Stimulated activated CD4-positive, alpha-beta T cell treated with anti-CD3 and anti-CD28 coated beads, Interleukin-2, amount 100 ng/mL, for 48 hours (primary cell): ENCODE measurements around the gene OR6S1.
"Not testable (repeated sequence)": the region's sequence is repeated elsewhere in the genome, so short reads cannot be mapped to it uniquely, and the experiment has no call there.

Experiments
- DNase-seq, 2 donors: peaks; one replicate each; pipeline ENCODE4 v3.0.0-alpha.2; 2020

Gene OR6S1

DNA sequence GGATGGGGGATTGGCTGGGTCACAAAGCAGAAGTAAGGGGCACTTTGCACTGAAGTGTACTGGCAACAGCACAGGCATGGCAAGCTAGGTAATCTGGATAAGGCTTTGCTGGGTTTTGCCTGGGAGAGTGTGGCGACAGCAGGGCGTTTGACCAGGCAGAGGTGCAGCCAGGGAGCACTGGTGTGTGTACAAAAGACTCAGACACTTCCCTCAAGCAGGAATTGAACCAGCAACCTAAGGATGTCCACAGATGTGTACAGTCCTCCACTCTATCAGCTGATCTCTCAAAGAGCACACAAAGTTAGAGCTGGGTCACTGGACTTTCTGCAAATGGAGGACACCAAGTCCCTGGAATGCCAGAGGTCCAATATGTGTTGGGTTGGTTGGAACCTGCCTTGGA is 27.5 kb upstream of the OR6S1 start:
- DNase-seq, result no peak

- no peak for DNase-seq
Observed at GRCh38 chr14:20667957-20668356, 26.5 kb upstream of the OR6S1 start.

DNA sequence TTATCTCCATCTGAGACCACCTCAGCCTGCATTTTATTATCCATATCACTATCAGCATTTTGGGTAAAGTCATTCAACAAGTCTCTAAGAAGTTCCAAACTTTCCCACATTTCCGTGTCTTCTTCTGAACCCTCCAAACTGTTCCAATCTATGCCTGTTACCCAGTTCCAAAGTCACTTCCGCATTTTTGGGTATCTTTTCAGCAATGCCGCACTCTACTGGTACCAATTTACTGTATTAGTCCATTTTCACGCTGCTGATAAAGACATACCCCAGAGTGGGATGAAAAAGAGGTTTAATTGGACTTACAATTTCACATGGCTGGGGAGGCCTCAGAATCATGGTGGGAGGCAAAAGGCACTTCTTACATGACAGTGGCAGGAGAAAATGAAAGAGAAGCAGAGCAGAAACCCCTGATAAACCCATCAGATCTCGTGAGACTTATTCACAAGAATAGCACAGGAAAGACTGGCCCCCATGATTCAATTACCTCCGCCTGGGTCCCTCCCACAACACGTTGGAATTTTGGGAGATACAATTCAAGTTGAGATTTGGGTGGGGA is 25.0 kb upstream of the OR6S1 start:
- DNase-seq, result not testable (repeated sequence)

DNA sequence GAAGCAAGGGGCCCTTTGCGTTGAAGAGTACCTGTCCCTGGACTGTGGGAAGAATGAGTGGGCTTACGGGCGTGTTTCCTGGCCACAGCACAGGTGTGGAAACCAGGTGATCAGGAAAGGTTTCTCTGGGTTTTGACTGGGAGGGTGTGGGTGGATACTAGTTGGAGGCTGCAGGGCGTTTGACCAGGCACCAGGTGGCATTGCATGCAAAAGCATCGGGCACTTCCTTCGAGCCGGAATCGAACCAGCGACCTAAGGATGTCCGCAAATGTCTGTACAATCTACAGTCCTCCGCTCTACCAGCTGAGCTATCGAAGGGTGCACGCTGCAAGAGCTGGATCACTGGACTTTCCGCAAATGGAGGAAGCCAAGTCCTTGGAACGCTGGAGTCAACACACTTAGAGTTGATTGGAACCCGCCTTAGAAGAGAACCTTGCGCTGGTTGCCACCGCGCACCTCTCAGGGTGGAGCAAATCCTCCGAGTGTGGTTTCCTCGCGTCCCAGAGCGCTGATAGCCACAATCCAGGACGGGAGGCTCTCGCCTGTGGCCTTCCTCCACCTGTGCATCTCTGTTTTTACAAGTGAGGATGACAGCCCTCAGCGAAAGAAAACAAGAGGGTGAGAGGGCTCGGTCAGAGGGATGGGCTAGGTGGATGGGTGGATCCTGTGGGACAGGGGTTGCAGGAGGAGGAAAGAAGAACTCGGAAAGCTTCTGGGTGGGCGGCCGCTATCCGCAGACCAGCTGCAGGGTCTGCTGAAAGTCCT is 21.7 kb upstream of the OR6S1 start:
- peak; percentile 80 to 82 for DNase-seq

GRCh38 chr14:20661197-20661596 is 19.7 kb upstream of the OR6S1 start:
- no peak for DNase-seq

DNA sequence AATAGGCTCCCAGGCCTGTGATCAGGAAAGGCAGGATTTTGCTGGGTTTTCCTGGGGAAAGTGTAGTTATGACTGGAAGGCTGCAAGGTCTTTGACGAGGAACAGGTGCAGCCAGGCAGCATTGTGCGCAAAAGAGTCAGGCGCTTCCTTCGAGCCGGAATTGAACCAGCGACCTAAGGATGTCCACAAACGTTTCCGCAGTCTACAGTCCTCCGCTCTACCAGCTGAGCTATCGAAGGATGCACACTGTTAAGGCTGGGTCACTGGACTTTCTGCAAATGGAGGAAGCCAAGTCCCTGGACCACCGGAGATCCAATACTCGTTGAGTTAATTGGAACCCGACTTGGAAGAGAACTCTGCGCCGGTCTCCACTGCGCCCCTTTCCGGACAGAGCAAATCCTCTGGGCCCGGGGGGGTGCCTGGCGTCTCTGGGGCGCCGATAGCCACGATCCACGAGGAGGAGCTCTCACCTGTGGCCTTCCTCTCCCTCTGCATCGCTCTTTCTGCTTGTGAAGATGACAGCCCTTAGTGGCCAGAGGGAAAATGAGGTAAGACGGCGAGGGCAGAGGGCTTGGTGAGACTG is 18.4 kb upstream of the OR6S1 start:
- no peak for DNase-seq

GRCh38 chr14:20659336-20659735 is 17.8 kb upstream of the OR6S1 start:
- no peak for DNase-seq

DNA sequence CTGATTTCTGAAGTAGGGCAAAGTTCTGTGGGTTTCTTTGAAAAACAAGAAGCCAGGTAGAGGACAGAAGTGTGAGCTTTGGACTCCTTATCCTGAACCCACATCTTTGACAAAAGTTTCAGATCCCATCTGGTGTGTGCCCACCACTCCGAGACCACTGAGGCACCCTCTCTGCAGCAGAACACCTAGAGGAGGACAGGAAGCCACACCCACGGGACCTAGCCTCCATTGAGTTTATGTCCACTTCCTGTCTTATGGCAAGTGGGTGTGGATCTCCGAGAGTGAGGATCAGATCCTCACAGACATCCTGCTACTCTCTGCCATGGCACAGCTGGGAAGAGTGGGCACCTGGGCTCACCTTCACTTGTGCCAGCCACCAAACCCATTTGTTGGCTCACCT is 16.8 kb upstream of the OR6S1 start:
- DNase-seq, result no peak

DNA sequence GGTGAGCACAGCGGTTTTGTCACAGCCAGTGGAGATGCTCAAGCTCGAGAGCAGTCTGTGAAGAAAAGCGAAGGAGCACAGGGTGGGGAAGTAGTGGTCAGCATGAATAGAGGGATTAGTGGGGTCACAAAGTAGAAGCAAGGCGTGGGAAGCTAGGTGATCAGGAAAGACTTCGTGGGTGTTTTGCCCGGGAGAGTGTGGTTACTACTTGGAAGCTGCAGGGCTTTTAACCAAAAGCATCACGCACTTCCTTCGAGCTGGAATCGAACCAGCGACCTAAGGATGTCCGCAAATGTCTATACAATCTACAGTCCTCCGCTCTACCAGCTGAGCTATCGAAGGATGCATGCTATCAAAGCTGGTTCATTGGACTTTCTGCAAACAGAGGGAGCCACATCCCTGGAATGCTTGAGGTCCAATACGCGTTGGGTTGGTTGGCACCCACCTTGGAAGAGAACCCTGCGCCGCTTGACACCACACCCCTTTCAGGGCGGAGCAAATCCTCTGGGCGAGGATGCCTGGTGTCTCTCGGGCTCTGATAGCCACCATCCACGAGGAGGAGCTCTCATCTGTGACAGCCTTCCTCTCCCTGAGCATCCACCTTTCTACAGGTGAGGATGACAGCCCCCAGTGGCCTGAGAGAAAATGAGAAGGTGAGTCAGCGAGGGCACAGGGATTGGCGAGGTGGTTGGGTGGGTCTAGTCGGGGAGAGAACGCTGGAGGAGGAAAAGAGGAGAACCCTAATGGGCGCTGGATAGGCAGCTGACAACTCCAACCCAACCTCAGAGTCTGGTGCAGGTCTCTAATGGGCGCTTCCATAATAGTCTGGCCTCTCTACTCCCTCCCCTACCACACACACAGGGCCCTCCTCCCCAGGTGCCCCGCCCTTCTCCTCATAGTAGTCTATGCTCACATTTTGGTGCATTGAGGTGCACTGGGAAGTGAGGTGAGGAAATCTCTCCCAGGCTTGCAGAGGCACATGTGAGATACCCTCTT is 16.0 kb upstream of the OR6S1 start:
- no peak for DNase-seq

DNA sequence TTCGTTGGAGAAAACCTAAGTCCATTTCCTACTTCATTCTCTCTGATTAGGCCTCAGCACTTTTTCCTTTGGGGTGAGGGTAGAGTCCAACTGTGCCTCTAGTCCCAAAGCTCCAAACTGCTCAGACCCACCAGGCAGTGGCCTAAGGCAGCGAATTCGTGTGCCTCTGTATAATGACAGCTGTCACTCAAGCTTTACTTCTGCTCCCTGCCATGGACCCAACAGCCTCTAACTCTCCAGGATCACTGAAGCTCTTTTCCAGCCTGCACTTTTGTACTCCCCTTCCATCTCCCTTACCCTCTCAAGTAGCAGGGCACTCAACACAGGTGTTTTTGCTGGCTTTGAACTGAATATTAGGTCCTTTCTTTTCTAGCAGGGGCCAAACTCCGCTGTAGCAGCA is 14.8 kb upstream of the OR6S1 start:
- no peak for DNase-seq

- no peak for DNase-seq
Observed at GRCh38 chr14:20655851-20656250, 14.4 kb upstream of the OR6S1 start.

- DNase-seq, result peak; percentile 65 to 67
Observed at GRCh38 chr14:20652996-20653975, 11.8 kb upstream of the OR6S1 start.

- DNase-seq, result no peak
Observed at GRCh38 chr14:20645481-20645880, 4.0 kb upstream of the OR6S1 start.

DNA sequence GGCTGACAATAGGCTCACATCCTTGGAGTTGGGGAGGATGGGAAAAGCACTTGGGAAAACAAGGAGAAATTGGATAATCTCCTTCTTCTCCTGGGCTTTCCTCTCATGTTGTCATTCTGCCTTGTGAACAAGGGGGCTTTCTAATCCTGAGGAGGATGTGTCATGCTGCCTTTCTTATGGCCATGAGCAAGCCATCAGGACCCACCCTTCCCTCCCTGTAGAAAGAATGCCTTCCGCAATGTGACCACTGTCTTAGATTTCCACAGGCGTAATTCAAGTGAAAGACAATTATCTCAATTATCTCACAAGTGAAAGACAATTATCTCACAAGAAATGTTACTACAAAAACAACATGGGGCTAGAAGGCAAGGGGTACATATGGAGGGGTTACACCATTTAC is 3.0 kb upstream of the OR6S1 start:
- no peak for DNase-seq

DNA sequence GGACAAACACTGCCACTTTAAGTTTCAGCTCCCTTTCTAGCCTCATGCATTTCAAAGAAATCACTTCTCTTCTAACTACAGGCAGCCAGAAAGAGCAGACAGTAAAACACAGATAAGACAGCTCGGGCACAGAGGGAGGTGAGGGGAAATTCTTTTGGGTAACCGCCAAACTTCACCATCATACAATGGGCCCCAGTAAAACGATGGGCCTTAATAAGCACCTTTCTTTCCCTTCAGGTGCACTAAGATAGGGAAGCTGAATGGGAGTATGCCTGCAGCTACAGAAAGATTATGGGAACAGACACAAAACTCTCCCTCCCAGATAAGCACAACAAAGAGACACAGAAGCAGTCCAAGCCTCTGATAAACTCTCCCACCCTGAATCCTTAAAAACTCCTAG is 1.3 kb upstream of the OR6S1 start:
- DNase-seq, result not testable (repeated sequence)

GRCh38 chr14:20642182-20642581 is 691 bp upstream of the OR6S1 start:
- no peak for DNase-seq

- DNase-seq, result peak; percentile 59 to 66
Observed at GRCh38 chr14:20632831-20633691, 8.4 kb downstream of the OR6S1 start.

DNA sequence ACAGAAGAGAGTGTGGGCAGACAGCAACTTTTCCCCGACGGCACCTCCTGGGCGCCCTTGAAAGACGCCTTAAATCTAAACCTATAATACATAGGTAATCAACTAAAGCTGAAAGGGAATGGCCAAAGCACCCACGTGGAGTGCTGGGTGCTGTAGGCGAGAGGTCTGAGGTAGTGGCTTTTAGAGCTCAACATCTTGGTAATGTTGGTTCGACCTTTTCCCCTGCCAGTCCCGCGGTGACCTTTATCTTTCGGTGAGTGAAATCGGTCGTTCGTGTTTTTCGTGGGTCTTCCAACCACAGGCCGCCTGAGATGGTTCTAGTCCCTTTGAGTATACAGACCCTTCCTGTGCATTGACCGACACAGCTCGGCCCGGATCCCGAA is 9.1 kb downstream of the OR6S1 start:
- no peak for DNase-seq

GRCh38 chr14:20631880-20632389 is 9.6 kb downstream of the OR6S1 start:
- DNase-seq, result no peak

DNA sequence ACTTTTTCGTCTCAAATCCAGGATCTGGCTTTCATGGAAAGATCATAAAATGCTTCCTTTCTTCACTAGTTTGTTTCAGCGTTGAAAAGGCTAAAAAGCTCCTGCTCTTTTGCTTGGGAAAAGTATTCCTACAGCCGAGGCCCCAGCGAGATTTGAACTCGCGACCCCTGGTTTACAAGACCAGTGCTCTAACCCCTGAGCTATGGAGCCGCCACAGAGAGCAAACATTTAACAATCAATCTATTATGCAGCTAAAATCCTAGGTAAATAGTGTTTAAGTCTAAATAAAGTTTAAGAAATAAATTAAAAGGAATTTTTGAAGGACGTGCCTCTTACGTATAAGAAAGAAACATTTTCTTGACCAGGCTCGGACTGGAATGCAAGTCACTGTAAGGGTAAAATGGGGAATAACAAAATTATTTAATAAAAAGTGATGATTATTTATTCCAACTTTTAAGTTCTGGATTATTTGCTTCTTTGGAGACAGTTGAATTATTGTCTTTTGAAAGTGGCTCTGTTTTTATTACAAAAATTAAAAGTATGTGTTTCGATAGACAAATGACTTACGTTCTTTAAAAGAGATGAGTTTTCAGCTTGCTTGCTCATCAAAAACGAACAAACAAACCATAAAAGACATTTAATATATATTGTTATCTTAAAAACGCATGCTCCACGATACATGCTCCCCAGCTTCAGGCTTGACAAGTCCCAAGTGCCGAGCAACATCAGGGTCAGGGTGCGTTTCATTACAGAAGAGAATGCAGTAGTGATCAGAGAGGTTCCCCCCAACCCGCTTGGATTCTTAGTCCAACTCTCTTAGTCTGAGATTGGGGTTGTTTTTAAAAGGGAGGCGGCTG is 10.2 kb downstream of the OR6S1 start:
- DNase-seq, result peak; percentile 54 to 58
